ENCODE results near the gene TMEM207. TPM values are rescaled to one million over a fixed set of nuclear protein-coding genes. Genes with fewer than 3 reads are reported as not detected.

Gene TMEM207
- total and polyA plus RNA-seq, 2 of the 13 experiments (the other 11 are each of a cell fraction or from before 2014, with no cell fraction given): not detected

DNA sequence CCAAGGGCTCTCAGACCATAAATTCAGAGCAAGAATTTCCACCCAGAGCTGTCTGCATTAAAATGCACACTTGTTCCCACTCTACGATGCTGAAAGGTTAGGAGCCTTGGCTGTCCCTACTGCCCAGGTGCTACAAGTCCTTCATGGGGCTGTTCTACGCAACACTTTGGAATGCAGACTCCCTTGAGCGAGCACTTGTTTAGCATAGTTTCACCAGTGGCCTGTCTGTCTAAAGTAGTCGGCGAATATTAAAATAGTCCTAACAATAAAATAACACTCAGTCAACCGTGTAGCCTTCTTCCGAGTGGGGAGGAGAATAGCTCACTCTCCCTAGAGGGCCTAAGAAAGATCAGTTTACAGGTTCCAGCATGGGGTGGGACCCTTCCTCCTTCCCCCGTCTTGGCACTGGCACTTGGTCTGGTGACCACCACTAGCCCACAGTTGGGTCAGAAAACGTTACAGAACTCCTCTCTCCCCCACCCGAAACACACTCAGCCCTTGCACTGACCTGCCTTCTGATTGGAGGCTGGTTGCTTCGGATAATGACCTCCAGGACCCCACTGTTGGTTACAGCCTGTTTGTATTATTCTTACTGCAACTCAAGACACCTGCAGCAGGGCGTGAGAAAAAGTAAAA lies 62.0 kb downstream of the TMEM207 start, which contains the start of gene CLDN16:
TSS of gene CLDN16 (plus strand) at position 586 of the 636 bp plus-strand sequence. CDS start 167 bp downstream, outside the sequence.
- ATAC-seq (no peak), DNase-seq (ENCODE audit: low spot score) (no peak), FAIRE-seq (no peak)
- WGBS (ENCODE audit: low lambda C conversion rate): 85% methylated on average over 9 of the region's 12 CpGs
- Histone ChIP-seq H3K79me2 (ENCODE audit: insufficient read depth, low read length) (no peaks in the 10 kb centered on the region), H3K27me3 (ENCODE audit: control insufficient read depth in 1 of 2, insufficient read depth in 2 of 2, low read length in 2 of 2) (0 out of 5 replicates have a peak, but pooled peaks cover 0 to 1% of the 10 kb centered on the region in 2 experiments), H3K27ac (ENCODE audit: extremely low read length, insufficient read depth, low read length) (no peak within 1 kb of the TSS), H3K4me3 (replicated peaks in 1 of 3; ENCODE audit: insufficient read depth in 1 of 3, low read depth in 2 of 3, low read length in 3 of 3) (no peak within 1 kb of the TSS), H2AFZ (ENCODE audit: low read length) (no peak within 1 kb of the TSS), H3K36me3 (replicated peaks in 1 of 2; ENCODE audit: control insufficient read depth in 1 of 2, insufficient read depth in 2 of 2, low read length in 2 of 2) (no peaks in the 10 kb centered on the region), H3K9me3 (ENCODE audit: low read length) (no peaks in the 10 kb centered on the region), H3K9ac (ENCODE audit: insufficient read depth, low read depth, low read length) (no peak within 1 kb of the TSS), H4K20me1 (ENCODE audit: insufficient read depth, low read length) (no peaks in the 10 kb centered on the region), H3K4me2 (ENCODE audit: low read depth, low read length) (no peak within 1 kb of the TSS), H3K4me1 (ENCODE audit: insufficient read depth, low read length) (peaks cover 17% of the 10 kb centered on the region)
- in situ Hi-C loops (cut with HindIII; ENCODE audit: extremely low pct_ligation_motif_present, low pct_unique_long_range_greater_than_20kb): loop anchor here (10.0 kb wide), 2 partner anchors 63 to 163 kb away; partner anchors contain the start of gene CLDN1
- CTCF ChIA-PET (ENCODE audit: low intra/inter-chr PET ratio, low total read pairs): no interaction called here
- TF ChIP-seq RORA (CRISPR knock-in tag; IDR thresholded peaks at IDR 0.05) (no peak), ZNF207 (IDR thresholded peaks at IDR 0.05; ENCODE audit: borderline replicate concordance) (no peak), CHCHD3 (CRISPR knock-in tag; IDR thresholded peaks at IDR 0.05) (no peak)
- intact Hi-C loops (cut with micrococcal nuclease; ENCODE audit: unreplicated experiment): loop anchor here (10.0 kb wide), 2 partner anchors 263 to 667 kb away; partner anchors contain the start of gene P3H2
- POLR2A ChIA-PET: no interaction called here
- no TSS peak for BruUV-seq (replicated peaks)

GRCh38 chr3:190385731-190386688 lies 63.7 kb downstream of the TMEM207 start:
- Histone ChIP-seq H3K4me3 (replicated peaks in 1 of 3; ENCODE audit: insufficient read depth in 1 of 3, low read depth in 2 of 3, low read length in 3 of 3) (no peak overlapping the region), H2AFZ (ENCODE audit: low read length) (no peak overlapping the region), H3K79me2 (ENCODE audit: insufficient read depth, low read length) (no peaks in the 10 kb centered on the region), H3K4me1 (ENCODE audit: insufficient read depth, low read length) (peaks cover 26% of the 10 kb centered on the region), H3K4me2 (ENCODE audit: low read depth, low read length) (no peak overlapping the region), H3K9me3 (ENCODE audit: low read length) (no peaks in the 10 kb centered on the region), H4K20me1 (ENCODE audit: insufficient read depth, low read length) (no peaks in the 10 kb centered on the region), H3K9ac (ENCODE audit: insufficient read depth, low read depth, low read length) (no peak overlapping the region), H3K36me3 (replicated peaks in 1 of 2; ENCODE audit: control insufficient read depth in 1 of 2, insufficient read depth in 2 of 2, low read length in 2 of 2) (no peaks in the 10 kb centered on the region), H3K27ac (ENCODE audit: extremely low read length, insufficient read depth, low read length) (no peak overlapping the region), H3K27me3 (ENCODE audit: control insufficient read depth in 1 of 2, insufficient read depth in 2 of 2, low read length in 2 of 2) (0 out of 5 replicates have a peak, but pooled peaks cover 0 to 1% of the 10 kb centered on the region in 2 experiments)
- no TSS peak for BruUV-seq (replicated peaks)
- 26% methylated on average over 8 of the region's 8 CpGs for WGBS (ENCODE audit: low lambda C conversion rate)
- DNase-seq (ENCODE audit: low spot score) (peak; percentile 53), FAIRE-seq (no peak), ATAC-seq (peak; percentile 61)
- intact Hi-C loops (cut with micrococcal nuclease; ENCODE audit: unreplicated experiment): loop anchor here (2.0 to 10.0 kb wide), 4 partner anchors 41 to 669 kb away; partner anchors contain the start of gene P3H2
- POLR2A ChIA-PET: no interaction called here
- in situ Hi-C loops (cut with HindIII; ENCODE audit: extremely low pct_ligation_motif_present, low pct_unique_long_range_greater_than_20kb): loop anchor here (10.0 kb wide), 2 partner anchors 61 to 161 kb away; partner anchors contain the start of gene CLDN1
- CTCF ChIA-PET (ENCODE audit: low intra/inter-chr PET ratio, low total read pairs): interaction anchor here (0.9 kb wide), 1 partner anchor 38 kb away, joined by 4 read pairs; no protein-coding TSS in a partner anchor
- TF ChIP-seq ATF4 (CRISPR knock-in tag; IDR thresholded peaks at IDR 0.05) (peak in 1 of 2 experiments; percentile 50; a peak in 2 of 4 replicates), JUNB (CRISPR knock-in tag; IDR thresholded peaks at IDR 0.05; ENCODE audit: borderline replicate concordance) (no peak), ARID5B (CRISPR knock-in tag; IDR thresholded peaks at IDR 0.05) (no peak), PCBP1 (IDR thresholded peaks at IDR 0.05; ENCODE audit: borderline replicate concordance, low read depth, low read length) (no peak)
- TF ChIP-seq, protein P1, sequence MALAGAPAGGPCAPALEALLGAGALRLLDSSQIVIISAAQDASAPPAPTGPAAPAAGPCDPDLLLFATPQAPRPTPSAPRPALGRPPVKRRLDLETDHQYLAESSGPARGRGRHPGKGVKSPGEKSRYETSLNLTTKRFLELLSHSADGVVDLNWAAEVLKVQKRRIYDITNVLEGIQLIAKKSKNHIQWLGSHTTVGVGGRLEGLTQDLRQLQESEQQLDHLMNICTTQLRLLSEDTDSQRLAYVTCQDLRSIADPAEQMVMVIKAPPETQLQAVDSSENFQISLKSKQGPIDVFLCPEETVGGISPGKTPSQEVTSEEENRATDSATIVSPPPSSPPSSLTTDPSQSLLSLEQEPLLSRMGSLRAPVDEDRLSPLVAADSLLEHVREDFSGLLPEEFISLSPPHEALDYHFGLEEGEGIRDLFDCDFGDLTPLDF (CRISPR knock-in tag; IDR thresholded peaks at IDR 0.05): no peak
